Measurements from ENCODE around the gene IL6ST.

Gene IL6ST

DNA sequence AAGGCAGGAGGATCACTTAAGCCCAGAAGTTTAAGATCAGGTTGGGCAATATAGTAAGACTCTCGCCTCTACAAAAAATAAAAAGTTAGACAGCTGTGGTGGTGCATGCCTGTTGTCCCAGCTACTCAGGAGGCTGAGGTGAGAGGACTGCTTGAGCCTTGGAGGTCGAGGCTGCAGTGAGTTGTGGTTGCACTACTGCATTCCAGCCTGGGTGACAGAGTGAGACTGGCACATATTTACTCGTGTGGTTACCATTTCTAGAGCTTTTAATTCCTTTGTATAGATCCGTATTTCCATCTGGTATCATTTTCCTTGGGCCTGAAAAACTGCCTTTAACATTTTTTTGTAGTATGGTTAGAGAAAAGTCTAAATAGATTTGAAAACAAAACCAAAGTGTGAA is 7.8 kb downstream of the IL6ST start:
- TF ChIP-seq, protein P1, sequence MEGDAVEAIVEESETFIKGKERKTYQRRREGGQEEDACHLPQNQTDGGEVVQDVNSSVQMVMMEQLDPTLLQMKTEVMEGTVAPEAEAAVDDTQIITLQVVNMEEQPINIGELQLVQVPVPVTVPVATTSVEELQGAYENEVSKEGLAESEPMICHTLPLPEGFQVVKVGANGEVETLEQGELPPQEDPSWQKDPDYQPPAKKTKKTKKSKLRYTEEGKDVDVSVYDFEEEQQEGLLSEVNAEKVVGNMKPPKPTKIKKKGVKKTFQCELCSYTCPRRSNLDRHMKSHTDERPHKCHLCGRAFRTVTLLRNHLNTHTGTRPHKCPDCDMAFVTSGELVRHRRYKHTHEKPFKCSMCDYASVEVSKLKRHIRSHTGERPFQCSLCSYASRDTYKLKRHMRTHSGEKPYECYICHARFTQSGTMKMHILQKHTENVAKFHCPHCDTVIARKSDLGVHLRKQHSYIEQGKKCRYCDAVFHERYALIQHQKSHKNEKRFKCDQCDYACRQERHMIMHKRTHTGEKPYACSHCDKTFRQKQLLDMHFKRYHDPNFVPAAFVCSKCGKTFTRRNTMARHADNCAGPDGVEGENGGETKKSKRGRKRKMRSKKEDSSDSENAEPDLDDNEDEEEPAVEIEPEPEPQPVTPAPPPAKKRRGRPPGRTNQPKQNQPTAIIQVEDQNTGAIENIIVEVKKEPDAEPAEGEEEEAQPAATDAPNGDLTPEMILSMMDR (IDR thresholded peaks at IDR 0.05; ENCODE audit: low read depth, low read length), result no peak
- peaks cover 11% of the 10 kb centered on the region for H3K36me3 ChIP-seq
- H3K27me3 ChIP-seq (ENCODE audit: insufficient read depth, low read depth, severe bottlenecking), result no peaks in the 10 kb centered on the region
- no peak overlapping the region for H3K4me3 ChIP-seq (ENCODE audit: low read depth, low read length)
- H3K27ac ChIP-seq, result no peak overlapping the region
- H3K9me3 ChIP-seq (ENCODE audit: severe bottlenecking), result no peaks in the 10 kb centered on the region
- DNase-seq, result no peak

DNA sequence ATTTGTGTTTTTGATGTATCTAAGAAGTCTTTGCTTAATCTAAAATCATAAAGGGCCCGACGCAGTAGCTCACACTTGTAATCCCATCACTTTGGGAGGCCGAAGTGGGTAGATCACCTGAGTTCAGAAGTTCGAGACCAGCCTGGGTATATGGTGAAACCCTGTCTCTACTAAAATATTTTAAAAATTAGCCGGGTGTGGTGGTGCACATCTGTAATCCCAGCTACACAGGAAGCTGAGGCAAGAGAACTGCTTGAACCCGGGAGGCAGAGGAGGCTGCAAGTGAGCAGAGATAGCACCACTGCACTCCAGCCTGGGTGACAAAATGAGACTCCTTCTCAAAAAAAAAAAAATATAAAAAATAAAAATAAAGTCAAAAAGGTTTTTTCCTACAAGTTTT is 9.6 kb downstream of the IL6ST start:
- H3K27me3 ChIP-seq (ENCODE audit: insufficient read depth, low read depth, severe bottlenecking), result no peaks in the 10 kb centered on the region
- no peak for DNase-seq
- peaks cover 21% of the 10 kb centered on the region for H3K36me3 ChIP-seq
- no peak overlapping the region for H3K27ac ChIP-seq
- H3K9me3 ChIP-seq (ENCODE audit: severe bottlenecking), result no peaks in the 10 kb centered on the region
- TF ChIP-seq, protein P1 (IDR thresholded peaks at IDR 0.05; ENCODE audit: low read depth, low read length), result no peak
- H3K4me3 ChIP-seq (ENCODE audit: low read depth, low read length), result no peak overlapping the region

DNA sequence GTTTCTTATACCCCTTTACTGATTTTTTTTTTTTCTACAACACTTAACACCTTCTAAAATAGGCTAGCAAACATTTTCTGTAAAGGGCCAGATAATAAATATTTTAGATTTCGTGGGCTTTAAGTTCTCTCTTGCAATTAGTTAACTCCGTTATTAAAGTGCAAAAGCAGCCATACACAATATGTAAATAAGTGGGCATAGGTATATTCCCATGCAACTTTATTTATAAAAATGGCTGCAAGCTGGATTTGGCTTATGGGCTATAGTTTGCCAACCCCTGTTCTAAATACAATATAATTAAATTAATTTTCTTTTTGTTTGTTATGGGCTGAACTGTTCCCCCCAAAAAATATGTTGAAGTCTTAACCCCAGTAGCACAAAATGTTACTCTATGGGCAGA is 10.8 kb downstream of the IL6ST start:
- H3K27ac ChIP-seq, result no peak overlapping the region
- TF ChIP-seq, protein P1 (IDR thresholded peaks at IDR 0.05; ENCODE audit: low read depth, low read length), result no peak
- no peak for DNase-seq
- H3K27me3 ChIP-seq (ENCODE audit: insufficient read depth, low read depth, severe bottlenecking), result no peaks in the 10 kb centered on the region
- no peaks in the 10 kb centered on the region for H3K9me3 ChIP-seq (ENCODE audit: severe bottlenecking)
- no peak overlapping the region for H3K4me3 ChIP-seq (ENCODE audit: low read depth, low read length)
- H3K36me3 ChIP-seq, result peaks cover 29% of the 10 kb centered on the region

DNA sequence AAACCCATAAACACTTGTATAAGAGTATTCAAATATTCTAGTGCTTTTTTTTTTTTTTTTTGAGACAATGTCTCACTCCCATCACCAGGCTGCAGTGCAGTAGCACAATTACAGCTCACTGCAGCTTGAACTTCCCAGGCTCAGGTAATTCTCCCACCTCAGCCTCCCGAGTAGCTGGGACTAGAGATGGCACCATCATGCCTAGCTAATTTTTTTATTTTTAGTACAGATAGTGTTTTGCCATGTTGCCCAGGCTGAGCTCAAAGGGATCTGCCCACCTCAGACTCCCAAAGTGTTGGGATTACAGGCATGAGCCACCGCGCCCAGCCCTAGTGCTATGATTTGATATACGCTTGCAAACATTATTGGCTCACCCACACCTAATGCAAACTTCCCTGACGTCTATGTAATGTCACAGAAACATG is 11.8 kb downstream of the IL6ST start:
- no peak for DNase-seq
- Histone ChIP-seq H3K27ac (no peak overlapping the region), H3K9me3 (ENCODE audit: severe bottlenecking) (no peaks in the 10 kb centered on the region), H3K27me3 (ENCODE audit: insufficient read depth, low read depth, severe bottlenecking) (no peaks in the 10 kb centered on the region), H3K4me3 (ENCODE audit: low read depth, low read length) (no peak overlapping the region), H3K36me3 (peaks cover 29% of the 10 kb centered on the region)
- TF ChIP-seq, protein P1 (IDR thresholded peaks at IDR 0.05; ENCODE audit: low read depth, low read length), result no peak

DNA sequence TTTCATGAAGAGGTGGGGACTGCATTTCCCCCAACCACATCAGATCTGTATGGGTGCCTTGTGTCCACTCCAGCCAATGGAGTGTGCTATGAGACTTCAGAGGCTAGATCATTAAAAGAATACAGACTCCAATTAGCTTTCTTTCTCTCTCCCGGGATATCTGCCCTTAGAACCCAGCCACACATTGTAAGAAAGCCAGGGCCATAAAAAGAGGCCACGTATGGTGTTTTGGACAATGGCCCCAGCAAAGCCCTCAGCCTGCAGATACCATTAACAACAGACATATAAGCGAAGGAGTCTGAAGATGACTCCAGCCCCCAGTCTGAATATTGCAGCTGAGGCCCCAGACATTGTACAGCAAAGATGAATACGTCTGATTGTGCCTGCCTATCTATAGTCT is 21.5 kb downstream of the IL6ST start:
- DNase-seq, result no peak
- Histone ChIP-seq H3K4me3 (ENCODE audit: low read depth, low read length) (no peak overlapping the region), H3K36me3 (peaks cover 33% of the 10 kb centered on the region), H3K27me3 (ENCODE audit: insufficient read depth, low read depth, severe bottlenecking) (no peaks in the 10 kb centered on the region), H3K27ac (no peak overlapping the region), H3K9me3 (ENCODE audit: severe bottlenecking) (no peaks in the 10 kb centered on the region)
- TF ChIP-seq, protein P1 (IDR thresholded peaks at IDR 0.05; ENCODE audit: low read depth, low read length), result no peak

DNA sequence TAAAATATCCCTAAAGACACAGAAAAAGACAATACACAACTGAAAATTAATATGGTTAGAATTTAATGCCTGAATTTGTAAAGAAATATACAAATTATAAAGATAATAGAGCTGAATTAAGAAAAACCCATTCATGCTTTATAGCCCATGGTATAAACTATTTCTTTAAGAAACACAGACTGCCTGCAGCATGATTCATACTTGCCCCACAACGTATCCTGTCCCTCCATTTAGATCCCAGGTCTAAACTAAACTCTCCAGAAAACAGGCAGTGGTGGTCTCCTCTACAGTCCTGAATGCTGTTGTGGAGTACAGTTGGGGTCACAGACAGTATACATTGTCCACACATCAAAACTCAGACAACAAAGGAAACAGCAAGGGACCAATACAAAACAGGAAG is 24.8 kb downstream of the IL6ST start:
- no peak overlapping the region for H3K4me3 ChIP-seq (ENCODE audit: low read depth, low read length)
- no peak overlapping the region for H3K27ac ChIP-seq
- H3K27me3 ChIP-seq (ENCODE audit: insufficient read depth, low read depth, severe bottlenecking), result no peaks in the 10 kb centered on the region
- no peak for DNase-seq
- TF ChIP-seq, protein P1 (IDR thresholded peaks at IDR 0.05; ENCODE audit: low read depth, low read length), result no peak
- peaks cover 28% of the 10 kb centered on the region for H3K36me3 ChIP-seq
- H3K9me3 ChIP-seq (ENCODE audit: severe bottlenecking), result no peaks in the 10 kb centered on the region

Data from WERI-Rb-1 (cell line).